OCI-LY3 (cell line): Measurements from ENCODE around the gene APBB2.

ENCODE experiments used
- H2AFZ ChIP-seq: fragments of 200-600, 300-600 bp; shearing (Covaris generic); 2 replicates; pipeline ENCODE4 v1.6.0; 2014; ENCODE audit warnings: antibody characterized with exemption, low read depth, low read length
- H3K27ac ChIP-seq: fragments of 200-600, 300-600 bp; sonication (generic); 2 replicates; pipeline ENCODE4 v1.5.1; 2014; ENCODE audit warnings: mild to moderate bottlenecking, low read length, moderate library complexity, mixed read lengths
- H3K27me3 ChIP-seq: fragments of 200-600, 300-600 bp; sonication (generic); 2 replicates; pipeline ENCODE4 v1.6.1; 2014; ENCODE audit warnings: low read depth, low read length, mixed read lengths
- H3K36me3 ChIP-seq: fragments of 200-600, 300-600 bp; sonication (generic); replicated peaks from 2 replicates; pipeline ENCODE3; 2014; ENCODE audit warnings: low read depth, low read length, mixed read lengths
- H3K4me1 ChIP-seq: fragments of 300-600, 200-600 bp; sonication (generic); 2 replicates; pipeline ENCODE4 v1.6.1; 2014; ENCODE audit warnings: low read length, mixed read lengths
- H3K4me2 ChIP-seq: fragments of 200-600, 300-600 bp; sonication (generic); 2 replicates; pipeline ENCODE4 v1.6.1; 2014; ENCODE audit warnings: low read length, mixed read lengths
- H3K4me3 ChIP-seq: fragments of 300-600, 200-600 bp; sonication (generic); 2 replicates; pipeline ENCODE4 v1.5.1; 2014; ENCODE audit warnings: antibody characterized with exemption, mild to moderate bottlenecking, low read length, moderate library complexity
- H3K79me2 ChIP-seq: fragments of 300-600, 200-600 bp; shearing (Covaris generic); 2 replicates; pipeline ENCODE4 v1.6.1; 2014; ENCODE audit warnings: mild to moderate bottlenecking, low read length, mixed read lengths
- H3K9ac ChIP-seq: fragments of 300-600, 200-600 bp; shearing (Covaris generic); 2 replicates; pipeline ENCODE4 v1.6.0; 2014; ENCODE audit warnings: mild to moderate bottlenecking, low read length, moderate library complexity
- H3K9me3 ChIP-seq: fragments of 200-600, 300-600 bp; shearing (Covaris generic); 2 replicates; pipeline ENCODE4 v1.6.1; 2014; ENCODE audit warnings: low read length, mixed read lengths; ENCODE audit not compliant: insufficient read depth
- H4K20me1 ChIP-seq: fragments of 200-600, 300-600 bp; sonication (generic); 2 replicates; pipeline ENCODE4 v1.6.1; 2016; ENCODE audit warnings: low read length, mixed read lengths; ENCODE audit not compliant: insufficient read depth
- EZH2phosphoT487 ChIP-seq: fragments of 200-600 bp; shearing (Covaris generic); IDR thresholded peaks from 2 replicates; pipeline ENCODE4 v1.6.1; 2018; ENCODE audit warnings: antibody characterized with exemption, mixed run types, low read depth
- TF ChIP-seq, protein P1 (sequence below): fragments of 200-600, 300-600 bp; sonication (generic); IDR thresholded peaks from 2 replicates; pipeline ENCODE4 v1.5.1; 2014; ENCODE audit warnings: antibody characterized with exemption, low read length, low read depth

APBB2 gene

DNA sequence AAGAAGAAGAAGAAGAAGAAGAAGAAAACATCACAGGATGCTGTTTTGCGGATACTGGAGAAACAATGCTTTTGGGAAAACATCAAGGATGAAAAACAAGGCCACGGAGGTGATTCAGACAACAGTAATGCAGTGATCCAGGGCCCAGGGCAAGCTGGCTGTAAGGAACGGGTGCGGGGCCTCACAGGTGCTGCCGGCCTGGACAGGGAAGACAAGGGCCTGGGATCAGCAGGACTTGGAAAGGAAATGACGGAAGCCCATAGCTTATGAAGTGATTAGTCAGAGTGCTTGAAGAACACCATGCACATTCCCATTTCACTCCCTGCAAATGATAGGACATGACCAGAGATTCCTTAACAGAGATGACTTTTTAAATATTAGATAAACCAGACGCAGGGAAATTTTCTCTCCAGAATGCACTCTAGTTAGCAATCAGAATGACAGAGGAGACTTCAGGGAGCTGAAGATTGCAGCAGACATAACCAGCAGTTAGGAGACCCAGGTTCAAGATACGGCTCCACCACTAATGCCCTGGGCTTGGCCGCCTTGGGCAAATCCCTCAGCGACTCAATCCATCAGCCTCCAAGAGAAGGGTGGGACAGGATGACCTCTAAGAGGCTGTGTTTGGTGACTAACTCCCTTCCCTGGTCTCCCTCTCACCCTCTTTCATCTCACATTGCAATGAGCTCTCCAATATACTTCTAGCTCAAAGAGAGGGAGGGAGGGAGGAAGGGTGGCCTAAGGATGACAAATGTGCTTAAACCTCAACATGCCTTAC lies 54.1 kb downstream of the APBB2 start:
- TF ChIP-seq, protein P1, sequence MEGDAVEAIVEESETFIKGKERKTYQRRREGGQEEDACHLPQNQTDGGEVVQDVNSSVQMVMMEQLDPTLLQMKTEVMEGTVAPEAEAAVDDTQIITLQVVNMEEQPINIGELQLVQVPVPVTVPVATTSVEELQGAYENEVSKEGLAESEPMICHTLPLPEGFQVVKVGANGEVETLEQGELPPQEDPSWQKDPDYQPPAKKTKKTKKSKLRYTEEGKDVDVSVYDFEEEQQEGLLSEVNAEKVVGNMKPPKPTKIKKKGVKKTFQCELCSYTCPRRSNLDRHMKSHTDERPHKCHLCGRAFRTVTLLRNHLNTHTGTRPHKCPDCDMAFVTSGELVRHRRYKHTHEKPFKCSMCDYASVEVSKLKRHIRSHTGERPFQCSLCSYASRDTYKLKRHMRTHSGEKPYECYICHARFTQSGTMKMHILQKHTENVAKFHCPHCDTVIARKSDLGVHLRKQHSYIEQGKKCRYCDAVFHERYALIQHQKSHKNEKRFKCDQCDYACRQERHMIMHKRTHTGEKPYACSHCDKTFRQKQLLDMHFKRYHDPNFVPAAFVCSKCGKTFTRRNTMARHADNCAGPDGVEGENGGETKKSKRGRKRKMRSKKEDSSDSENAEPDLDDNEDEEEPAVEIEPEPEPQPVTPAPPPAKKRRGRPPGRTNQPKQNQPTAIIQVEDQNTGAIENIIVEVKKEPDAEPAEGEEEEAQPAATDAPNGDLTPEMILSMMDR = no peak
- TF ChIP-seq EZH2phosphoT487 = no peak
- Histone ChIP-seq H3K9me3 (no peaks in the 10 kb centered on the region), H4K20me1 (no peaks in the 10 kb centered on the region), H3K27ac (no peak overlapping the region), H3K4me2 (no peak overlapping the region), H2AFZ (no peak overlapping the region), H3K27me3 (no peaks in the 10 kb centered on the region), H3K79me2 (no peaks in the 10 kb centered on the region), H3K4me3 (no peak overlapping the region), H3K9ac (no peak overlapping the region), H3K4me1 (no peaks in the 10 kb centered on the region), H3K36me3 (no peaks in the 10 kb centered on the region)

DNA sequence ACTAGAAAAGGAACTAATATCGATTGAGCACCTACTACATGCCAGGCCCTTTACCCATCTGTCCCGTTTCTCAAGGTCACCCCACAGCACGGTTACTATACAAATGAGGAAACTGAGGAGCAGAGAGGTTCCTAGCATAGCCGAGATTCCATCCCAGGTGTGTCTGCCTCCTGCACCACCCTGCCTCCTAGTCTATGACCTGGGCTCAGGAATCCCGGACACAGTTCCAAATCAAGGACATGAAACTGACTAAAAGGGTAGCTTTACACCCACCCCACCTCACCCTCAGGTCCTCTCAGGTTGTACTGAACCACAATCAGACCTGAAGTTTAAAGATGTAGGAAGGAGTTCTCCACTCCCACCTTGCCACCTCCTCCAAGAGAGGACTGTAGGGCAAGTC lies 55.6 kb downstream of the APBB2 start:
- Histone ChIP-seq H3K27me3 (no peaks in the 10 kb centered on the region), H3K36me3 (no peaks in the 10 kb centered on the region), H3K9me3 (no peaks in the 10 kb centered on the region), H3K79me2 (no peaks in the 10 kb centered on the region), H4K20me1 (no peaks in the 10 kb centered on the region), H3K4me1 (no peaks in the 10 kb centered on the region), H3K4me2 (no peak overlapping the region), H3K4me3 (no peak overlapping the region), H3K27ac (no peak overlapping the region), H2AFZ (no peak overlapping the region), H3K9ac (no peak overlapping the region)
- TF ChIP-seq, protein P1 = no peak
- no peak for TF ChIP-seq EZH2phosphoT487

DNA sequence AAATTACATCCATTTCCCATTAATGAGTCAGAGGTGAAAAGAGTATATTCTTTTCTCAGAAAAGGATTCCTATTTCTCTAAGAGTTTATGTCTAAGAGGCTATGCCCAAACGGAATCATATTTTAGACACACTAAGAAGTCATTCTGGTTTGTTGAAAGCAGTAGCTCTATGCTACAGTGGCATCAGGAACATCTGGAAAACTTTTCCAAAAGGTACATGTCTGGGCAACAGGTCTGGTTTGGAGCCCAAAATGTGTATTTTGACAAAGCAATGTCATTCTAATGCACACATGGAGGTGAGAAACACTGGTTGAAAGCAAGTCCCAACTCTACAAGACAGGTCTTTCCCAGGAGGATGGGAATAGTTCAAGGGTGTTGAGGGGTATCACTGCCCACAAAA lies 56.1 kb downstream of the APBB2 start:
- no peaks in the 10 kb centered on the region for H3K36me3 ChIP-seq
- TF ChIP-seq EZH2phosphoT487 = no peak
- TF ChIP-seq, protein P1 = no peak
- no peak overlapping the region for H3K27ac ChIP-seq
- H3K4me1 ChIP-seq = no peaks in the 10 kb centered on the region
- no peaks in the 10 kb centered on the region for H3K27me3 ChIP-seq
- H3K4me3 ChIP-seq = no peak overlapping the region
- H2AFZ ChIP-seq = no peak overlapping the region
- H4K20me1 ChIP-seq = no peaks in the 10 kb centered on the region
- H3K79me2 ChIP-seq = no peaks in the 10 kb centered on the region
- no peak overlapping the region for H3K9ac ChIP-seq
- H3K9me3 ChIP-seq = no peaks in the 10 kb centered on the region
- H3K4me2 ChIP-seq = no peak overlapping the region

DNA sequence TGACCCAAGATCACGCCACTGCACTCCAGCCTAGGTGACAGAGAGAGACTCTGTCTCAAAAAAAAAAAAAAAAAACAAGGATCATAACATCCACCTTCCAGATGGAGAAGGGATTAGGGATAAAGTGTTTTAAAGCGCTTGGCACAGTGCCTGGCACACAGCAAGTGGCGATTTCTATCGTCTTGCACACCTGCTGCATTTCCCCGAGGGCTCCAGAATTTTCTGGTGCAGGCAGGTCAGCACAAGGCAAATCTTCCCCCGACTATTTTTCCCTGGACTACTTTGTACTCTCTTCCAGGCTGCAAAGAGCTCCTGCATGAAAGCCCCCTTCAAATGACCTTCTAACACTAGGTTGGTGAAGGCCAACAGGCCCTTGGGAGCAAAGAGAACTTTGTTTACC lies 57.3 kb downstream of the APBB2 start:
- H3K36me3 ChIP-seq = no peaks in the 10 kb centered on the region
- H3K27me3 ChIP-seq = no peaks in the 10 kb centered on the region
- H3K9me3 ChIP-seq = no peaks in the 10 kb centered on the region
- no peak overlapping the region for H2AFZ ChIP-seq
- no peak overlapping the region for H3K4me3 ChIP-seq
- TF ChIP-seq, protein P1 = no peak
- TF ChIP-seq EZH2phosphoT487 = no peak
- no peak overlapping the region for H3K4me2 ChIP-seq
- no peaks in the 10 kb centered on the region for H4K20me1 ChIP-seq
- H3K4me1 ChIP-seq = no peaks in the 10 kb centered on the region
- H3K79me2 ChIP-seq = no peaks in the 10 kb centered on the region
- no peak overlapping the region for H3K27ac ChIP-seq
- H3K9ac ChIP-seq = no peak overlapping the region
